Activated effector memory CD4-positive, alpha-beta T cell treated with Interleukin-2 at 50 U/mL for 16 hours (primary cell): ENCODE data around the gene PRIM1.
"Not testable (repeated sequence)": the region's sequence is repeated elsewhere in the genome, so short reads cannot be mapped to it uniquely, and the experiment has no call there.

Experiments used
- DNase-seq: peaks from one replicate; pipeline ENCODE4 v3.0.0-alpha.2; 2020

PRIM1 gene

DNA sequence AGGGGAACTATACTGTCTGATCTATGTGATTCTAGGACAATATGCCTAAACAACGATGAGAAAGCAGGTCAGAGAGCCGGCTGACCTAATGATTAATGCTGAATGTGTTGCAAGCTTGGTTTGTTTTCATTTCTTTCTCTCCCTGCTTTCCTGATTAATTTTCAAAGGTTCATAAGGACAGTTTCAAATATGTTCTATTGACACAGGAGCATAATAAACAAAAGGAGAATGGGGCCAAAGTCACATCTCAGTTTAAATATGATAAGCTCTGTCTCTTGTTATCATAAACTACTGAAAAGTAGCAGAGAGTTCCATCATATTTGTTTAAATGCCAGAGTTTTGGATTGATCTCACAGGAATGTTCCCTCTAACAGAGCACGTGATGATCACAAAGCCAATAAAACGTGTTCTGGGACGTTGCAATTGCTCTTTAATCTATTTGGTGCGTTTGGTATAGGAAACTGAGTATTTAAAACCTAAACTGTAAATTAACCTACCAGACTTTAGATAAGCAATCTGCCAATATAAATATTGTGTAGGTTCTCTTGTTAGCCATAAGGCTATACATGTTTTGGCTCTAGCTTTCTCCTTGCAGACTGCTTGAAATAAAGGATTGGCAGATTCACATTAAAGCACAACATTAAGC, 7.3 kb upstream of the PRIM1 start:
- no peak for DNase-seq

- no peak for DNase-seq
Observed at GRCh38 chr12:56758728-56759262, 6.7 kb upstream of the PRIM1 start.

- not testable (repeated sequence) for DNase-seq
Observed at GRCh38 chr12:56757971-56758370, 5.8 kb upstream of the PRIM1 start.

- no peak for DNase-seq
Observed at GRCh38 chr12:56753566-56753965, 1.4 kb upstream of the PRIM1 start.

GRCh38 chr12:56750596-56750995, 1.5 kb downstream of the PRIM1 start:
- not testable (repeated sequence) for DNase-seq

DNA sequence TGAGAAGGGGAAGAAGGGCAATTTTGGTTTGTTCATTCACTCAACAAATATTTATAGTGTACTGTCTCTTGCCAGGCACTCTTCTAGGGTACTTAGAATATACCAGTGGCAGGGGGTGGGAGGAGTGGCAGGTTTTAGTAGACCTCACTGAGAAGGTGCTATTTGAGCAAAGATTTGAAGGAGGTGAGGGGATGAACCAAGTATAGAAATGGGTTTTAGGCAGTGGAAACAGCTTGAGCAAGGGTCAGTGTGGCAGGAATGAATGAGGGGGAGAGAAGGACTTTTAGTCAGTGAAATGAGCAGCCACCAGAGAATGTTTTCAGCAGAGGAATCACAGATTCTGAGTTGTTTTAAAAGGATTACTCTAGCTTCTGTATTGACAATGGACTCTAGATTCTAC, 2.3 kb downstream of the PRIM1 start:
- no peak for DNase-seq

DNA sequence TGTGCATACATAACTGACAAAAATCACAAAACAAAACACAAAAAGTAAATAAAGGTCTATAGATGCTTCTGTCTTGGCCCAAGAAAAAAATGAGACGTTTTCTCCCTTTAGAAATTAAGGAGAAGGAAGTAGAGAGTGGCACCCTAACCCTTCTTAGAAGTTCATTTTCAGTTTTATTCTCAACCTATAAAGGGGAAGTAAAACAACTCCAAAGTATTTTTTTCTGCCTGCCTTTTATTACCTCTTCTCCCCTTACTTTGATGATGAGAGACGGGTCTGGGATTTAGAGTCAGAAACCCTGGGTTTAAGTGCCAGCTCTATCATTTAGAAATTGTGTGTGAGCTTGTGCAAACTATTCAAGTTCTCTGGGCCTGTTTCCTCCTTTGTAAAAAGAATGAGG, 2.8 kb downstream of the PRIM1 start:
- DNase-seq: no peak

DNA sequence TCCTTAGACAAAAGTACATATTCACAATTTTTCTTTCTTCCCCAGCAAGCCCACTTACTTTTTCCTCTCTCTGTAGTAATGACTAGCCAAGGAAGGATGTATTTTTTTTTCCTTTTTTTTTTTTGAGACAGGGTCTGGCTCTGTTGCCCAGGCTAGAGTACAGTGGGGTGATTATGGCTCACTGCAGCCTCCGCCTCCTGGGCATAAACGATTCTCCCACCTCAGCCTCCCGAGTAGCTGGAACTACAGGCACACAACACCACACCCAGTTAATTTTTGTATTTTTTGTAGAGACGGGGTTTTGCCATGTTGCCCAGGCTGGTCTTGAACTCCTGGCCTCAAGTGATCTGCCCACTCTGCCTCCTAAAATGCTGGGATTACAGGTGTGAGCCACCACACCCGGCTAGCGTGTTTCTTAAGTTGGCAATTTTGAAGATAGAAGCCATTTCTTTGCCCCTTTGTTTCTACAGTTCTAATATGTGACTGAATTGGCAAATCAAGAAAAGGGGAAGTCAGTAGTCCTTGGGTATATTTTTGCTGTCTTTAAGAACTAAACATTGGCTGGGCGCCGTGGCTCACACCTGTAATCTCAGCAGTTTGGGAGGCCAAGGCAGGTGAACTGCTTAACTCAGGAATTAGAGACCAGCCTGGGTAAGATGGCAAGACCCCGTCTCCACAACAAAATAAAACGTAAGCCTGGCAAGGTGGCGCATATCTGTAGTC, 23.8 kb downstream of the PRIM1 start:
- no peak for DNase-seq

GRCh38 chr12:56726196-56726675, 25.9 kb downstream of the PRIM1 start:
- DNase-seq: not testable (repeated sequence)

GRCh38 chr12:56725723-56726102, 26.4 kb downstream of the PRIM1 start:
- DNase-seq: no peak

- DNase-seq: peak; percentile 97
Observed at GRCh38 chr12:56724972-56725722, 27.0 kb downstream of the PRIM1 start, which contains the start of gene NACA. NACA (minus strand) TSS chr12:56725299; CDS start chr12:56724521, 778 bp downstream.

DNA sequence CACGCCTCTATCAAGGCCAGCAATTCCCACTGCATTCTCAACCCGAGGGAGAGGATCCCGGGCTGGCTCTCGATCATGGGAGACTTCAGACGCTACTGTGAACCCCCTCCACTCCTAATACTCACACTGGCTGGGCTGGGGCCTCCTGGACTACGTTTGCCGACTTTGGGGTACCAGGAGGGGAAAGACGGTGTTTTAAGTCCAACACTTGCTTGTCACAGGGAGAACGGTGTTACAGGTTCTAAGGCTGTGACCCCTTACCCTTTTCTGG, 27.5 kb downstream of the PRIM1 start:
- DNase-seq: no peak

DNA sequence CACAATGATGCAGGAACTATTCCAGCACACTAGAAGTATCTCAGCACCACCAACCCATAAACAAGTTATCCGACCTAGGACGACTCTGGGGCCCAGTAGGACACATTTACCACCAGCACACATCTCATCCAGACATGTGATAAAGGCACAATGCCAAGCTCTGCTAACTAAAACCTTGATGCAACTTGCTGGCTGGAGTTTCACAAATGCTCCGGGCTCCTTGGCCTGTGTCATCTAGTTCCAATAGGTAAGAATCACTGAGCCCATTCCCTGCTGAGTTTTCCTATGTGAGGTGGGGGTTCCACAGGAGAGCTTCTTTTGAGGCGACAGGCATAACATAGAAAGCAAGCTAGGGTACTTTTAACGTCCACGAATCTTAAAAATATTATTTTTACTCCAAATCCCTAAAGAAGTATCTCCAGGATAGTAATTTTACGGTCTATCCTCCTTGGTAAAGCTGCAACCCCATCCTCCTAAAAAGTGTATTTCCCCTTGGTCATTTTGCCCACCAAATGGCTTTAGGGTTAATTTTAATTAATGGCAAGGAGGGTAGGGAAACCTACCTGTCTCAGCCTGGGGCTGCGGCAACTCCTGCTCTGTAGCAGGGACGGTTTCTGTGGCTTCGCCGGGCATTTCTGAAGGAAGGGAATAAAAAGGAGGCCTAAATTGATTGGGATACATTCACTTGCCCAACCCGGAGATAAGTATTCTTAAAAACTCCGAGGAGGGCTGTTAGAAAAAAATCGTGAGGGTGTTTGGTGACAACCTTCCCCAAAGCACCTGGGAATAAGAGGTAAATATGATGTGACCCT, 28.0 kb downstream of the PRIM1 start:
- no peak for DNase-seq

DNA sequence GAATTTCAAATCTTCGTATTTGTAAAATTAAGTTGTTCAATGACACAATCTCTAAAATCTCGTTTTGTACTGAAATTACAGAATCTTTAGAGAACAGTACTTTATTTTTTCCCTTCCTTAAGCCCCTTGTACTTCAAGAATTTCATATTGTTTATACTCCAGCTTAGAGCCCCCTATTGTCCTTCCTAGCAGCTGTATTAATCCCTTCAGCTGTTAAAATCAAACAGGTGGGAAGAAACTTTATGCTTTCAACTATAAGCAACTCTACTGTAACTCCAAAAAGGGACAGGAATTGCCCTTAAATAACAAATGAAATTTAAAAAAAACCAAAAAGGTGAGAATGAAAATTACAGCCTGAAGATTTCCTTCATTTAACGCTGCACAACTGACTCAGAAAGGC, 28.8 kb downstream of the PRIM1 start:
- DNase-seq: no peak

- no peak for DNase-seq
Observed at GRCh38 chr12:56722832-56723231, 29.3 kb downstream of the PRIM1 start.

- DNase-seq: no peak
Observed at GRCh38 chr12:56721721-56722120, 30.4 kb downstream of the PRIM1 start.

GRCh38 chr12:56721216-56721615, 30.9 kb downstream of the PRIM1 start:
- DNase-seq: no peak

DNA sequence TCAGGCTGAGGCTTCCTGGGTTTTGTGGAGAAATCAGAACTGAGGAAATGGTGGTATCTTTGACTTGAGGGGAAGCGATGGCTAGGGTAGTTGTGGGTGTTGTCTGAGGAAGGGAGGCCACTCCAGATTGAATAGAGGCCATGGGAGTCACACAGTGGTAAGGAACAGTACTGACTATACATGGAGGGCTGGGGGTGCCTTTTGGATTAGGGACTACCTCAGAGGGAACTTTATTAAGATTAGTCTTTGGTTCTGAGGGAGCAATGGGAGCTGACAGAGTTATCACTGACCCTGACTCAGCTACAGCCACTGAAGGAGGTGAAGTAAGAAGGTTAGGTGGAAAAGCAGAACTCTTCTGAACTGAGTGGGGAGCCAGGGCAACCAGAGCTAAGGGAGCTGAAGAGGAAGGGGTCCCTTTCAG, 31.4 kb downstream of the PRIM1 start:
- DNase-seq: no peak

GRCh38 chr12:56719056-56719455, 33.1 kb downstream of the PRIM1 start:
- DNase-seq: no peak

DNA sequence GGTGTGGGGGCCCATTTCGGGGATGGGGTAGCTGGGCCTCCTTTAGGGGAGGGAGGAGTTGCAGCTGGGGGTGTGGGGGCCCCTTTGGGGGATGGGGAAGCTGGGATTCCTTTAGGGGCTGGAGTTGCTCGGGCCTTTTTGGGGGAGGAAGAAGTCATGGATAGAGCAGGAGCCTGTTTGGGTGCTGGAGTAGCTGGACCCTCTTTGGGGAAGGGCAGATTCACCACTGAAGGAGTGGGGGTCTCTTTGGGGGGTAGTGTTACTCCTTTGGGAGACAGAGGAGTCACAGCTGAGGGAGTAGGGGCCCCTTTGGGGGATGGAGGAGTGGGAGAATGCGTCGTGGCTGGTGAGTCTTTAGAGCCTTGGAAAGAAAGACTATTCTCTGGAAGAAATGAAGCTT, 33.5 kb downstream of the PRIM1 start:
- DNase-seq: no peak

- DNase-seq: no peak
Observed at GRCh38 chr12:56718149-56718548, 34.0 kb downstream of the PRIM1 start.

- no peak for DNase-seq
Observed at GRCh38 chr12:56716933-56717880, 34.9 kb downstream of the PRIM1 start.
